ENCODE data around the gene CEP55.
"Not testable (repeated sequence)": the region's sequence is repeated elsewhere in the genome, so short reads cannot be mapped to it uniquely, and the experiment has no call there.

GRCh38 chr10:93546995-93547394 lies 50.6 kb downstream of the CEP55 start:
- not testable (repeated sequence) for TF ChIP-seq ETV6 (conservative IDR thresholded peaks at IDR 0.05 in 1 of 2, IDR thresholded peaks at IDR 0.05 in 1 of 2; ENCODE audit: borderline replicate concordance in 1 of 2, low read depth in 1 of 2); KLF5 (IDR thresholded peaks at IDR 0.05; ENCODE audit: partially characterized antibody); EZH2 (IDR thresholded peaks at IDR 0.05; ENCODE audit: borderline replicate concordance, control insufficient read depth, low read depth, low read length); TARDBP (IDR thresholded peaks at IDR 0.05; ENCODE audit: borderline replicate concordance); POLR2AphosphoS5 (IDR thresholded peaks at IDR 0.05; ENCODE audit: low read length); ZNF592 (IDR thresholded peaks at IDR 0.05); POLR2A (IDR thresholded peaks at IDR 0.05; ENCODE audit: low read depth, low read length); CHD1 (IDR thresholded peaks at IDR 0.05; ENCODE audit: low read depth, low read length)
- TF ChIP-seq, protein P1, sequence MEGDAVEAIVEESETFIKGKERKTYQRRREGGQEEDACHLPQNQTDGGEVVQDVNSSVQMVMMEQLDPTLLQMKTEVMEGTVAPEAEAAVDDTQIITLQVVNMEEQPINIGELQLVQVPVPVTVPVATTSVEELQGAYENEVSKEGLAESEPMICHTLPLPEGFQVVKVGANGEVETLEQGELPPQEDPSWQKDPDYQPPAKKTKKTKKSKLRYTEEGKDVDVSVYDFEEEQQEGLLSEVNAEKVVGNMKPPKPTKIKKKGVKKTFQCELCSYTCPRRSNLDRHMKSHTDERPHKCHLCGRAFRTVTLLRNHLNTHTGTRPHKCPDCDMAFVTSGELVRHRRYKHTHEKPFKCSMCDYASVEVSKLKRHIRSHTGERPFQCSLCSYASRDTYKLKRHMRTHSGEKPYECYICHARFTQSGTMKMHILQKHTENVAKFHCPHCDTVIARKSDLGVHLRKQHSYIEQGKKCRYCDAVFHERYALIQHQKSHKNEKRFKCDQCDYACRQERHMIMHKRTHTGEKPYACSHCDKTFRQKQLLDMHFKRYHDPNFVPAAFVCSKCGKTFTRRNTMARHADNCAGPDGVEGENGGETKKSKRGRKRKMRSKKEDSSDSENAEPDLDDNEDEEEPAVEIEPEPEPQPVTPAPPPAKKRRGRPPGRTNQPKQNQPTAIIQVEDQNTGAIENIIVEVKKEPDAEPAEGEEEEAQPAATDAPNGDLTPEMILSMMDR (IDR thresholded peaks at IDR 0.05 in 2 of 3, conservative IDR thresholded peaks at IDR 0.05 in 1 of 3; ENCODE audit: control insufficient read depth in 2 of 3, extremely low read depth in 1 of 3, insufficient read depth in 1 of 3, low read depth in 3 of 3, low read length in 3 of 3), result not testable (repeated sequence)

Data from GM12878 (cell line).